ENCODE data around the gene FLT3.

FLT3 gene

DNA sequence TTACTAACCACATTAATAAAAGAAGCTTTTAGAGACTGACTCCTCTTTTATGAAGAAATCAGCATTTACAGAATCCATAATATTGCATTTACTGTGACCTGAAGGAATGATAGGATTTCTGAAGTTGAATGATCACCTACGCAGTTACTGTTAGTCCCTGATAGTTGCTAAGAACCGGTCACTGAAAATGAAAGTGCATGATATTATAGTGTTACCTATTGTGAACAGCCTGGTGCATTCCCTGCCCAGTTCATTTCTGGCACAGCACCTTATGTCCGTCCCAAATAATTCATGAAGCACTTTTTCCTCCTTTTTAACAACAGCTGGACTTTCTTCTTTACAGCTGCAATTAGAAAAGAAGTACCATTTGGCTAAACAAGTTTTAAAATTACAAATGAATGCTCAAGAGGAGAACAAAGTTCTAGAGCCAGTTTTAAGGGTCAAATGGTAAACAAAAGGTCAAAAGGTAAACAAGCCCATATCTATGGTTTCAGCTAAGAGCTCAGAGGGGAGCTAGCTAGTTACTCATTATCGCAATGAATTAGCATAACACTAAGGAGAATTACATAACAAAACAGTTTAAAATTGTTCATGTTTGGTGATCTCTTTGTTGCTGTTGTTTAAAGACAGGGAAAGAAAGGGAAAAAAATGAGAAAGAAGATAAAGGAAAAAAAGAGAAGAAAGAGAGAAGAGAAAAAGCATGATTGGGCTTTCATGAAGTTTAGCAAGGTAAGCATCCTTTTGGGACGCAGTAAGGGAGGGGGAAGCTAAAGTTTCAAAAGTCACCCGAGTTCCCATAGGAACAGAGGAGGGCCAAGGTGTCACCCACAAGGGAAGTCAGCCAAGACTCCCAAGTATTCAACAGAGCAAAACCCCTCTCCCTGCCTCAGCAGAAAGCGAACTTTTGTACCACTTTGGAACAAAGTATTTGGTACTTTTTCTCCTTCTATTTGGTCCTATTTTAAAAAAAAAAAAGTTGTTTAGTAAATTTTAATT, 50.2 kb downstream of the FLT3 start:
- TF ChIP-seq ZFX (IDR thresholded peaks at IDR 0.05) = no peak
- no peak for TF ChIP-seq CTCF (conservative IDR thresholded peaks at IDR 0.05)
- no peak overlapping the region for H3K27ac ChIP-seq

- no peak overlapping the region for H3K27ac ChIP-seq
- no peak for TF ChIP-seq ZFX (IDR thresholded peaks at IDR 0.05)
- no peak for TF ChIP-seq CTCF (conservative IDR thresholded peaks at IDR 0.05)
These were observed 51.2 kb downstream of the FLT3 start for GRCh38 chr13:28049215-28049614.

- TF ChIP-seq CTCF (conservative IDR thresholded peaks at IDR 0.05) = no peak
- no peak for TF ChIP-seq ZFX (IDR thresholded peaks at IDR 0.05)
These were observed 51.6 kb downstream of the FLT3 start for GRCh38 chr13:28048768-28049167.

GRCh38 chr13:28047757-28048388, 52.5 kb downstream of the FLT3 start:
- H3K27ac ChIP-seq = no peak overlapping the region

More at GRCh38 chr13:28048768-28049167, 51.6 kb downstream of the FLT3 start:
- H3K27ac ChIP-seq = no peak overlapping the region

DNA sequence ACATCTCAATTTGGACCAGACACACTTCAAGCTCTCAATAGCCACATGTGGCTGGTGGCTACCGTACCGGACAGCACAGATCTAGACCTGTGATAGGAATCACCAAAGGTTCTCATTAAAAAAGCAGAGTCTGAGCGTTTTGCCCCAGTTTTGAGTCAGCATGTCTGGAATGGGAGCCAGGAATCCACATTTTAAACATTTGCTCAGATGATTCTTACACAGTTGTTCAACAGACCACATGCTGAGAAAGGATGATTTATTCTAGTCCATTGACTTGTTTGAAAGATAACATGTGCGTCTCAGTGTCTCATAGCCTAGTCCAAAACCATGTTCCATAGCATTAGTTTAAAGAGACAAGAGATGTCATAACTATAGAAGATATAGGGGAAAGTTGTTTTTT, 53.4 kb downstream of the FLT3 start:
- TF ChIP-seq CTCF (conservative IDR thresholded peaks at IDR 0.05) = no peak
- no peak for TF ChIP-seq ZFX (IDR thresholded peaks at IDR 0.05)
- no peak overlapping the region for H3K27ac ChIP-seq

More at GRCh38 chr13:28047757-28048388, 52.5 kb downstream of the FLT3 start:
- TF ChIP-seq ZFX (IDR thresholded peaks at IDR 0.05) = no peak
- TF ChIP-seq CTCF (conservative IDR thresholded peaks at IDR 0.05) = no peak

DNA sequence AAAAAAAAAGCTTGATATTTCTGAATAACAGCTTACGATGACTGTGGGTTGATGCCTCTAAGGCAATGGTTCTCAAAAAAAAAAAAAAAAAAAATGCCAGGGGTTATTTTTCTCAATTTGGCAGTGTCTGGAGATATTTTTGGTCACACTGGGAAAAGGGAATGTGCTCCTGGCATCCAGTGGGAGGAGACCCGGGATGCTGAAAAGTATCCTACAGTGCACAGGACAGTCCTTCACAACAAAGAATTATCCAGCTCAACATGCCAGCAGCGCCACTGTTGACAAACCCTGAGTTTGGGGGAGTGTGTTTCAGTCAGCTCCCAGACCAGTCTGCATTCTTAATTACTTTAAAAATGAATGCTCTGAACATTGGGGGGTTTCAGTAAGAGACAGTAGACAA, 54.5 kb downstream of the FLT3 start:
- TF ChIP-seq ZFX (IDR thresholded peaks at IDR 0.05) = no peak
- TF ChIP-seq CTCF (conservative IDR thresholded peaks at IDR 0.05) = no peak
- H3K27ac ChIP-seq = no peak overlapping the region

- no peak for TF ChIP-seq CTCF (conservative IDR thresholded peaks at IDR 0.05)
- TF ChIP-seq ZFX (IDR thresholded peaks at IDR 0.05) = no peak
These were observed 55.8 kb downstream of the FLT3 start for GRCh38 chr13:28044608-28045007.

More at GRCh38 chr13:28044608-28045007, 55.8 kb downstream of the FLT3 start:
- H3K27ac ChIP-seq = no peak overlapping the region

Data from C4-2B (cell line).